ENCODE data around the gene STAU1.

Gene STAU1

GRCh38 chr20:49187851-49188641 is at the start of gene STAU1:
TSS of gene STAU1 (minus strand) at chr20:49188334. CDS start at chr20:49166201, 22,133 bp downstream.
- DNase-seq (ENCODE audit: low read depth) = peak; percentile 99

GRCh38 chr20:49237531-49237930 is 49.4 kb upstream of the STAU1 start:
- DNase-seq (ENCODE audit: low read depth) = no peak
- Histone ChIP-seq H3K4me3 (ENCODE audit: low read length) (no peak overlapping the region), H3K9me3 (ENCODE audit: control insufficient read depth, low read length) (no peaks in the 10 kb centered on the region), H3K36me3 (ENCODE audit: control insufficient read depth, insufficient read depth, low read length, severe bottlenecking) (peaks cover 92% of the 10 kb centered on the region), H3K9ac (ENCODE audit: low read length) (no peak overlapping the region), H3K27me3 (replicated peaks; ENCODE audit: control insufficient read depth, insufficient read depth, low read length) (no peaks in the 10 kb centered on the region), H3K4me1 (ENCODE audit: control insufficient read depth, insufficient read depth, low read length) (no peaks in the 10 kb centered on the region)

More at GRCh38 chr20:49187851-49188641, at the start of gene STAU1:
- H3K4me3 ChIP-seq (ENCODE audit: low read length) = peak within 1 kb of the TSS; percentile 93
- H3K36me3 ChIP-seq (ENCODE audit: control insufficient read depth, insufficient read depth, low read length, severe bottlenecking) = no peaks in the 10 kb centered on the region
- H3K9me3 ChIP-seq (ENCODE audit: control insufficient read depth, low read length) = no peaks in the 10 kb centered on the region
- no peaks in the 10 kb centered on the region for H3K27me3 ChIP-seq (replicated peaks; ENCODE audit: control insufficient read depth, insufficient read depth, low read length)
- peak within 1 kb of the TSS; percentile 85 for H3K9ac ChIP-seq (ENCODE audit: low read length)
- peaks cover 31% of the 10 kb centered on the region for H3K4me1 ChIP-seq (ENCODE audit: control insufficient read depth, insufficient read depth, low read length)

- no peaks in the 10 kb centered on the region for H3K27me3 ChIP-seq (replicated peaks; ENCODE audit: control insufficient read depth, insufficient read depth, low read length)
- H3K4me1 ChIP-seq (ENCODE audit: control insufficient read depth, insufficient read depth, low read length) = no peaks in the 10 kb centered on the region
- no peak for DNase-seq (ENCODE audit: low read depth)
- H3K4me3 ChIP-seq (ENCODE audit: low read length) = no peak overlapping the region
- no peak overlapping the region for H3K9ac ChIP-seq (ENCODE audit: low read length)
- H3K36me3 ChIP-seq (ENCODE audit: control insufficient read depth, insufficient read depth, low read length, severe bottlenecking) = peaks cover 89% of the 10 kb centered on the region
- no peaks in the 10 kb centered on the region for H3K9me3 ChIP-seq (ENCODE audit: control insufficient read depth, low read length)
These were observed 48.2 kb upstream of the STAU1 start for GRCh38 chr20:49236301-49236700.

- no peak overlapping the region for H3K4me3 ChIP-seq (ENCODE audit: low read length)
- DNase-seq (ENCODE audit: low read depth) = no peak
- no peaks in the 10 kb centered on the region for H3K27me3 ChIP-seq (replicated peaks; ENCODE audit: control insufficient read depth, insufficient read depth, low read length)
- peaks cover 91% of the 10 kb centered on the region for H3K36me3 ChIP-seq (ENCODE audit: control insufficient read depth, insufficient read depth, low read length, severe bottlenecking)
- no peak overlapping the region for H3K9ac ChIP-seq (ENCODE audit: low read length)
- no peaks in the 10 kb centered on the region for H3K4me1 ChIP-seq (ENCODE audit: control insufficient read depth, insufficient read depth, low read length)
- H3K9me3 ChIP-seq (ENCODE audit: control insufficient read depth, low read length) = no peaks in the 10 kb centered on the region
These were observed 46.7 kb upstream of the STAU1 start for GRCh38 chr20:49234831-49235230.

- H3K36me3 ChIP-seq (ENCODE audit: control insufficient read depth, insufficient read depth, low read length, severe bottlenecking) = peaks cover 90% of the 10 kb centered on the region
- H3K9me3 ChIP-seq (ENCODE audit: control insufficient read depth, low read length) = no peaks in the 10 kb centered on the region
- no peak overlapping the region for H3K9ac ChIP-seq (ENCODE audit: low read length)
- no peaks in the 10 kb centered on the region for H3K4me1 ChIP-seq (ENCODE audit: control insufficient read depth, insufficient read depth, low read length)
- DNase-seq (ENCODE audit: low read depth) = no peak
- no peak overlapping the region for H3K4me3 ChIP-seq (ENCODE audit: low read length)
- H3K27me3 ChIP-seq (replicated peaks; ENCODE audit: control insufficient read depth, insufficient read depth, low read length) = no peaks in the 10 kb centered on the region
These were observed 45.1 kb upstream of the STAU1 start for GRCh38 chr20:49233226-49233625.

- Histone ChIP-seq H3K36me3 (ENCODE audit: control insufficient read depth, insufficient read depth, low read length, severe bottlenecking) (peaks cover 81% of the 10 kb centered on the region), H3K9ac (ENCODE audit: low read length) (no peak overlapping the region), H3K4me1 (ENCODE audit: control insufficient read depth, insufficient read depth, low read length) (no peaks in the 10 kb centered on the region), H3K4me3 (ENCODE audit: low read length) (no peak overlapping the region), H3K27me3 (replicated peaks; ENCODE audit: control insufficient read depth, insufficient read depth, low read length) (no peaks in the 10 kb centered on the region), H3K9me3 (ENCODE audit: control insufficient read depth, low read length) (no peaks in the 10 kb centered on the region)
- no peak for DNase-seq (ENCODE audit: low read depth)
These were observed 43.3 kb upstream of the STAU1 start for GRCh38 chr20:49231471-49231870.

GRCh38 chr20:49230561-49231133 is 42.5 kb upstream of the STAU1 start:
- Histone ChIP-seq H3K9ac (ENCODE audit: low read length) (no peak overlapping the region), H3K4me1 (ENCODE audit: control insufficient read depth, insufficient read depth, low read length) (no peaks in the 10 kb centered on the region), H3K9me3 (ENCODE audit: control insufficient read depth, low read length) (no peaks in the 10 kb centered on the region), H3K4me3 (ENCODE audit: low read length) (no peak overlapping the region), H3K36me3 (ENCODE audit: control insufficient read depth, insufficient read depth, low read length, severe bottlenecking) (peaks cover 83% of the 10 kb centered on the region), H3K27me3 (replicated peaks; ENCODE audit: control insufficient read depth, insufficient read depth, low read length) (no peaks in the 10 kb centered on the region)
- peak; percentile 58 for DNase-seq (ENCODE audit: low read depth)

GRCh38 chr20:49230021-49230420 is 41.9 kb upstream of the STAU1 start:
- DNase-seq (ENCODE audit: low read depth) = no peak
- H3K9ac ChIP-seq (ENCODE audit: low read length) = no peak overlapping the region
- H3K4me1 ChIP-seq (ENCODE audit: control insufficient read depth, insufficient read depth, low read length) = no peaks in the 10 kb centered on the region
- H3K9me3 ChIP-seq (ENCODE audit: control insufficient read depth, low read length) = no peaks in the 10 kb centered on the region
- no peak overlapping the region for H3K4me3 ChIP-seq (ENCODE audit: low read length)
- H3K36me3 ChIP-seq (ENCODE audit: control insufficient read depth, insufficient read depth, low read length, severe bottlenecking) = peaks cover 84% of the 10 kb centered on the region
- H3K27me3 ChIP-seq (replicated peaks; ENCODE audit: control insufficient read depth, insufficient read depth, low read length) = no peaks in the 10 kb centered on the region

- Histone ChIP-seq H3K4me3 (ENCODE audit: low read length) (no peak overlapping the region), H3K9ac (ENCODE audit: low read length) (no peak overlapping the region), H3K27me3 (replicated peaks; ENCODE audit: control insufficient read depth, insufficient read depth, low read length) (no peaks in the 10 kb centered on the region), H3K4me1 (ENCODE audit: control insufficient read depth, insufficient read depth, low read length) (no peaks in the 10 kb centered on the region), H3K9me3 (ENCODE audit: control insufficient read depth, low read length) (no peaks in the 10 kb centered on the region), H3K36me3 (ENCODE audit: control insufficient read depth, insufficient read depth, low read length, severe bottlenecking) (peaks cover 84% of the 10 kb centered on the region)
- DNase-seq (ENCODE audit: low read depth) = no peak
These were observed 41.2 kb upstream of the STAU1 start for GRCh38 chr20:49229381-49229780.

- Histone ChIP-seq H3K9me3 (ENCODE audit: control insufficient read depth, low read length) (no peaks in the 10 kb centered on the region), H3K4me1 (ENCODE audit: control insufficient read depth, insufficient read depth, low read length) (no peaks in the 10 kb centered on the region), H3K36me3 (ENCODE audit: control insufficient read depth, insufficient read depth, low read length, severe bottlenecking) (peaks cover 84% of the 10 kb centered on the region), H3K27me3 (replicated peaks; ENCODE audit: control insufficient read depth, insufficient read depth, low read length) (no peaks in the 10 kb centered on the region), H3K4me3 (ENCODE audit: low read length) (no peak overlapping the region), H3K9ac (ENCODE audit: low read length) (no peak overlapping the region)
- DNase-seq (ENCODE audit: low read depth) = no peak
These were observed 40.5 kb upstream of the STAU1 start for GRCh38 chr20:49228676-49229075.

- DNase-seq (ENCODE audit: low read depth) = no peak
- no peaks in the 10 kb centered on the region for H3K9me3 ChIP-seq (ENCODE audit: control insufficient read depth, low read length)
- H3K9ac ChIP-seq (ENCODE audit: low read length) = no peak overlapping the region
- no peaks in the 10 kb centered on the region for H3K27me3 ChIP-seq (replicated peaks; ENCODE audit: control insufficient read depth, insufficient read depth, low read length)
- H3K36me3 ChIP-seq (ENCODE audit: control insufficient read depth, insufficient read depth, low read length, severe bottlenecking) = peaks cover 83% of the 10 kb centered on the region
- no peak overlapping the region for H3K4me3 ChIP-seq (ENCODE audit: low read length)
- no peaks in the 10 kb centered on the region for H3K4me1 ChIP-seq (ENCODE audit: control insufficient read depth, insufficient read depth, low read length)
These were observed 37.8 kb upstream of the STAU1 start for GRCh38 chr20:49225896-49226295.
